Pancreas (tissue), 10 donors: ENCODE measurements around the gene PNMA6E. TPM values are rescaled to one million over a fixed set of nuclear protein-coding genes. Genes with fewer than 3 reads are reported as not detected.

Source experiments
- ATAC-seq, 4 donors: fragments of 200-7000 bp; cut with Tn5 transposase; one replicate each; pipeline versions ENCODE4 v1.8.0 to v1.9.1; 2020; ENCODE audit warnings: mild to moderate bottlenecking in 4 of 4, moderate library complexity in 4 of 4
- DNase-seq, 6 donors: peaks; one replicate each; pipeline ENCODE4 v3.0.0-alpha.2; 2020
- FAIRE-seq: peaks from 2 replicates; lab custom pipeline; 2012; peaks lifted over from hg19 to GRCh38; lab: Jason Lieb, UNC
- H3K27ac ChIP-seq, 4 donors: fragments of 200-600 bp; sonication (generic); 1 replicate in 3 of 4; 2 replicates in 1 of 4; pipeline versions ENCODE4 v1.5.0 to v1.8.0; 2020
- H3K27me3 ChIP-seq, 4 donors: fragments of 200-600 bp; one replicate each; pipeline ENCODE4 v1.8.0; 2021
- H3K36me3 ChIP-seq, 3 donors: fragments of 200-600 bp; sonication (generic) in 1 of 3; one replicate each; pipeline versions ENCODE4 v1.5.0 to v1.8.0; 2020 to 2021
- H3K4me1 ChIP-seq, 3 donors: fragments of 200-600 bp; one replicate each; pipeline ENCODE4 v1.8.0; 2021
- H3K4me3 ChIP-seq, 4 donors: fragments of 200-600 bp; sonication (generic) in 2 of 4; one replicate each; pipeline versions ENCODE4 v1.5.0 to v1.8.0; 2020 to 2021
- H3K9me3 ChIP-seq, 4 donors: fragments of 200-600 bp; one replicate each; pipeline ENCODE4 v1.8.0; 2021
- WGBS, 2 donors: extraction: QIAGEN DNeasy Blood & Tissue Kit; methylation state at CpG; one replicate each; pipeline ENCODE4 v1.1.7; 2013; 5-methylcytosine and 5-hydroxymethylcytosine counted together
- intact Hi-C, 3 donors: fragments of 100-400 bp; cut with DNase I; formaldehyde crosslinking; loops; one replicate each; pipeline versions ENCODE4 v1.11.1 to v1.14.2; 2022
- polyA plus RNA-seq, 2 donors: library from polyadenylated mRNA; stranded (reverse); fragments of 200-250 nt; gene quantifications; one replicate each; pipeline ENCODE4 v1.2.3, GENCODE V29; 2013
- total RNA-seq, 6 donors: library from RNA; stranded (reverse); fragmentation: NEBNext Ultra II Directional in 4 of 6; extraction: Animal tissue kit (Norgen Biotek cat#: 25700) in 4 of 6; gene quantifications; one replicate each; pipeline versions ENCODE4 v1.2.1 to v1.2.4, GENCODE V29; 2021 to 2023
- TF ChIP-seq, protein P1 (sequence below), 4 donors: fragments of 200-600 bp; sonication (generic) in 3 of 4; IDR thresholded peaks; one replicate each; pipeline versions ENCODE4 v1.5.0 to v1.8.0; 2021; ENCODE audit warnings: antibody characterized with exemption in 4 of 4
- donor health status: healthy with polysubstance abuse.
- donor health status: DM: no; HTN: no; CAD: no; lungs with moderate emphysema.
- donor health status: DM: no; HTN: no; CAD: no.
- donor health status: control.
- donor health status: control.
- donor health status: Bipolar disorder and iron deficiency.
- donor health status: DM: yes; HTN: yes; CAD: no.
- donor health status: DM: no; HTN: no; CAD: no.
- donor health status: DM: no; HTN: no; CAD: no.
- donor health status: DM: yes; HTN: yes; CAD: no.

Gene PNMA6E
- not detected for total RNA-seq
- not detected for polyA plus RNA-seq

- Histone ChIP-seq H3K4me3 (no peak within 1 kb of the TSS), H3K36me3 (no peaks in the 10 kb centered on the region), H3K27me3 (peaks cover 0 to 4% (median 2%) of the 10 kb centered on the region in 4 donors), H3K27ac (no peak within 1 kb of the TSS), H3K9me3 (no peaks in the 10 kb centered on the region), H3K4me1 (no peaks in the 10 kb centered on the region)
- intact Hi-C loops = no loop called here
- FAIRE-seq (no peak), ATAC-seq (no peak), DNase-seq (no peak)
- WGBS, 2 donors = 90 to 91% methylated on average over 29 of the region's 29 CpGs
- TF ChIP-seq, protein P1, sequence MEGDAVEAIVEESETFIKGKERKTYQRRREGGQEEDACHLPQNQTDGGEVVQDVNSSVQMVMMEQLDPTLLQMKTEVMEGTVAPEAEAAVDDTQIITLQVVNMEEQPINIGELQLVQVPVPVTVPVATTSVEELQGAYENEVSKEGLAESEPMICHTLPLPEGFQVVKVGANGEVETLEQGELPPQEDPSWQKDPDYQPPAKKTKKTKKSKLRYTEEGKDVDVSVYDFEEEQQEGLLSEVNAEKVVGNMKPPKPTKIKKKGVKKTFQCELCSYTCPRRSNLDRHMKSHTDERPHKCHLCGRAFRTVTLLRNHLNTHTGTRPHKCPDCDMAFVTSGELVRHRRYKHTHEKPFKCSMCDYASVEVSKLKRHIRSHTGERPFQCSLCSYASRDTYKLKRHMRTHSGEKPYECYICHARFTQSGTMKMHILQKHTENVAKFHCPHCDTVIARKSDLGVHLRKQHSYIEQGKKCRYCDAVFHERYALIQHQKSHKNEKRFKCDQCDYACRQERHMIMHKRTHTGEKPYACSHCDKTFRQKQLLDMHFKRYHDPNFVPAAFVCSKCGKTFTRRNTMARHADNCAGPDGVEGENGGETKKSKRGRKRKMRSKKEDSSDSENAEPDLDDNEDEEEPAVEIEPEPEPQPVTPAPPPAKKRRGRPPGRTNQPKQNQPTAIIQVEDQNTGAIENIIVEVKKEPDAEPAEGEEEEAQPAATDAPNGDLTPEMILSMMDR (IDR thresholded peaks at IDR 0.05) = no peak
These were observed at the start of gene PNMA6E for GRCh38 chrX:153401133-153401764. Gene PNMA6E (minus strand): TSS chrX:153401350. CDS start chrX:153398849, 2,501 bp downstream.

GRCh38 chrX:153450949-153451277, 49.8 kb upstream of the PNMA6E start:
- DNase-seq (no peak), FAIRE-seq (no peak), ATAC-seq (no peak)
- no peaks in the 10 kb centered on the region for H3K27me3 ChIP-seq
- TF ChIP-seq, protein P1 (IDR thresholded peaks at IDR 0.05) = no peak
- intact Hi-C loops = no loop called here
- no peaks in the 10 kb centered on the region for H3K9me3 ChIP-seq
- no peak overlapping the region for H3K4me3 ChIP-seq
- no peak overlapping the region for H3K27ac ChIP-seq
- H3K36me3 ChIP-seq = no peaks in the 10 kb centered on the region
- no peaks in the 10 kb centered on the region for H3K4me1 ChIP-seq
- 74 to 88% methylated on average over 8 of the region's 8 CpGs for WGBS, 2 donors

DNA sequence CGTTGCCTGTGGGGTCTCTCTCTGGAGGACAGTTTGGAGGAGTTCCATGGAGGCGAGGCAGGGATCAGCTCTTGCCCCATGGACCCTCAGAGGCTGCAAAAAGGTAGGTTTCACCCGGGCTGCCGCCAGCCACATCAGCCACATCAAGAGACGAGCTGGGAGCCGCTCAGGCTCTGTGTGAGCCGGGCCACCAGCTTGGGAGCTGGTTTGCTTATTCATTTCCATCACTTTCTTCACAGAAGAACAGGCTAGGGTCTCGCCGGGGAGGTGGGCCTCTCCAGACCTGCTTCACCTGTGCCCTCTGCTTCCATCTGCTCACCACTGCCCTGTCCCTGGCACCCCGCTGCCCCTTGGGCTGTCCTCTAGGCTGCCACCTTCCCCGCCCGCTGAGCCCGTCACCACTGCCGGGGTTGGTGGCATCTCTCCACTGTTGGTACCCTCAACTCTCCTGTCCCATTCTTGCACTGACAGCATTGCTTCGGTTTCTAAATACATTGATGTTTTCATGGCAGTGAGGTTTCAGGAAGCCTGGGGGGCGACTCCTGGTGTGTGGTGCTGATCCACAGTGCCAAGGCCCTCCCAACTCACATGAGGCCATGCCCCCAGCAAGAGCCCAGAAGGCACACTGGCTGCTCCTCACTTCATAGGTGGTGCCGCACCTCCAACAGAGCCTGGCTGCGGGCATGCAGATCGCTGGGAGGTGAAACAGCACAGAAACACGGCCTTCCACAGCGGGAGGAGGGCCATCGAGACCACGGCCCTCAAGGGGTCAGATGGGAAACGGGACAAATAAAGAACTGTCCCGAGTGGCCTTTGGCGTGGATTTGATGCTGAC, 49.2 kb upstream of the PNMA6E start:
- H3K4me3 ChIP-seq = no peak overlapping the region

GRCh38 chrX:153449368-153450113, 48.4 kb upstream of the PNMA6E start:
- FAIRE-seq (no peak), ATAC-seq (no peak), DNase-seq (peak in 1 of 6 donors; percentile 50)
- intact Hi-C loops = no loop called here
- H3K27me3 ChIP-seq = no peaks in the 10 kb centered on the region
- no peak overlapping the region for H3K4me3 ChIP-seq
- H3K4me1 ChIP-seq = no peaks in the 10 kb centered on the region
- no peaks in the 10 kb centered on the region for H3K36me3 ChIP-seq
- TF ChIP-seq, protein P1 (IDR thresholded peaks at IDR 0.05) = no peak
- H3K9me3 ChIP-seq = no peaks in the 10 kb centered on the region
- H3K27ac ChIP-seq = no peak overlapping the region
- 76 to 88% methylated on average over 15 of the region's 15 CpGs for WGBS, 2 donors

More for the DNA sequence above, 49.2 kb upstream of the PNMA6E start:
- no peak for FAIRE-seq
- H3K27ac ChIP-seq = no peak overlapping the region
- no peaks in the 10 kb centered on the region for H3K27me3 ChIP-seq
- DNase-seq = no peak
- H3K4me1 ChIP-seq = no peaks in the 10 kb centered on the region
- H3K9me3 ChIP-seq = no peaks in the 10 kb centered on the region
- intact Hi-C loops = no loop called here
- H3K36me3 ChIP-seq = no peaks in the 10 kb centered on the region
- TF ChIP-seq, protein P1 (IDR thresholded peaks at IDR 0.05) = no peak
- ATAC-seq = no peak
- WGBS, 2 donors = 80 to 94% methylated on average over 26 of the region's 26 CpGs
